ENCODE results near the gene ABR.
"Not testable (repeated sequence)": the region's sequence is repeated elsewhere in the genome, so short reads cannot be mapped to it uniquely, and the experiment has no call there.

ABR gene

GRCh38 chr17:1104222-1104621 lies 75.6 kb downstream of the ABR start:
- DNase-seq (ENCODE audit: low read depth) = no peak
- no peak overlapping the region for H3K4me3 ChIP-seq (ENCODE audit: low read depth, low read length)
- no peak for TF ChIP-seq MYC (IDR thresholded peaks at IDR 0.05; ENCODE audit: low read depth, low read length)

GRCh38 chr17:1100382-1100781 lies 79.4 kb downstream of the ABR start:
- no peak for DNase-seq (ENCODE audit: low read depth)
- TF ChIP-seq MAX (IDR thresholded peaks at IDR 0.05; ENCODE audit: low read depth, low read length) = no peak
- TF ChIP-seq POLR2A (IDR thresholded peaks at IDR 0.05; ENCODE audit: extremely low read depth, insufficient read length) = no peak
- no peak for TF ChIP-seq CTCF (IDR thresholded peaks at IDR 0.05; ENCODE audit: low read depth, low read length)
- TF ChIP-seq MYC (IDR thresholded peaks at IDR 0.05; ENCODE audit: low read depth, low read length) = no peak
- H3K4me3 ChIP-seq (ENCODE audit: low read depth, low read length) = no peak overlapping the region

GRCh38 chr17:1099242-1099641 lies 80.5 kb downstream of the ABR start:
- TF ChIP-seq CTCF (IDR thresholded peaks at IDR 0.05; ENCODE audit: low read depth, low read length) (no peak), POLR2A (IDR thresholded peaks at IDR 0.05; ENCODE audit: extremely low read depth, insufficient read length) (no peak), MYC (IDR thresholded peaks at IDR 0.05; ENCODE audit: low read depth, low read length) (no peak)
- H3K4me3 ChIP-seq (ENCODE audit: low read depth, low read length) = no peak overlapping the region
- DNase-seq (ENCODE audit: low read depth) = no peak

GRCh38 chr17:1097972-1098744 lies 81.6 kb downstream of the ABR start:
- DNase-seq (ENCODE audit: low read depth) = peak; percentile 87
- not testable (repeated sequence) for H3K4me3 ChIP-seq (ENCODE audit: low read depth, low read length)
- TF ChIP-seq MAX (IDR thresholded peaks at IDR 0.05; ENCODE audit: low read depth, low read length) = peak; percentile 56; the same call in 1 of the 2 replicates

GRCh38 chr17:1096215-1096614 lies 83.6 kb downstream of the ABR start:
- TF ChIP-seq MYC (IDR thresholded peaks at IDR 0.05; ENCODE audit: low read depth, low read length) = no peak
- TF ChIP-seq MAX (IDR thresholded peaks at IDR 0.05; ENCODE audit: low read depth, low read length) = peak; percentile 27; the same call in 1 of the 2 replicates
- peak; percentile 81 for DNase-seq (ENCODE audit: low read depth)
- H3K4me3 ChIP-seq (ENCODE audit: low read depth, low read length) = no peak overlapping the region

- no peak for DNase-seq (ENCODE audit: low read depth)
- H3K4me3 ChIP-seq (ENCODE audit: low read depth, low read length) = no peak overlapping the region
- TF ChIP-seq POLR2A (IDR thresholded peaks at IDR 0.05; ENCODE audit: extremely low read depth, insufficient read length) = no peak
- no peak for TF ChIP-seq CTCF (IDR thresholded peaks at IDR 0.05; ENCODE audit: low read depth, low read length)
- no peak for TF ChIP-seq MAX (IDR thresholded peaks at IDR 0.05; ENCODE audit: low read depth, low read length)
- TF ChIP-seq MYC (IDR thresholded peaks at IDR 0.05; ENCODE audit: low read depth, low read length) = no peak
These were observed 84.0 kb downstream of the ABR start for GRCh38 chr17:1095853-1096173.

- no peak overlapping the region for H3K4me3 ChIP-seq (ENCODE audit: low read depth, low read length)
- TF ChIP-seq MAX (IDR thresholded peaks at IDR 0.05; ENCODE audit: low read depth, low read length) (no peak; the same call in 1 of the 2 replicates), MYC (IDR thresholded peaks at IDR 0.05; ENCODE audit: low read depth, low read length) (0 out of 2 replicates have a peak, but pooled peaks have one; percentile 30), CTCF (IDR thresholded peaks at IDR 0.05; ENCODE audit: low read depth, low read length) (no peak), POLR2A (IDR thresholded peaks at IDR 0.05; ENCODE audit: extremely low read depth, insufficient read length) (no peak)
- DNase-seq (ENCODE audit: low read depth) = peak; percentile 78
These were observed 84.5 kb downstream of the ABR start for GRCh38 chr17:1095090-1095852.

Measured in NB4 (cell line).